SKM-1 treated with dmso at 0.1 percent for 144 hours (cell line): ENCODE measurements around the gene SPATC1L.
A peak's percentile ranks its signal among the peaks of the same experiment; 100 is the strongest.
"Not testable (repeated sequence)": the region's sequence is repeated elsewhere in the genome, so short reads cannot be mapped to it uniquely, and the experiment has no call there.

Source experiments
- DNase-seq: peaks from one replicate; lab custom pipeline; 2025; ENCODE audit not compliant: unreplicated experiment; lab: John Stamatoyannopoulos, UW

The SPATC1L gene

GRCh38 chr21:46151989-46152926 lies 32.0 kb downstream of the SPATC1L start:
- DNase-seq: no peak

- no peak for DNase-seq
Observed at GRCh38 chr21:46151261-46151988, 32.8 kb downstream of the SPATC1L start.

GRCh38 chr21:46150491-46151121 lies 33.7 kb downstream of the SPATC1L start:
- no peak for DNase-seq

GRCh38 chr21:46150073-46150472 lies 34.2 kb downstream of the SPATC1L start:
- no peak for DNase-seq

DNA sequence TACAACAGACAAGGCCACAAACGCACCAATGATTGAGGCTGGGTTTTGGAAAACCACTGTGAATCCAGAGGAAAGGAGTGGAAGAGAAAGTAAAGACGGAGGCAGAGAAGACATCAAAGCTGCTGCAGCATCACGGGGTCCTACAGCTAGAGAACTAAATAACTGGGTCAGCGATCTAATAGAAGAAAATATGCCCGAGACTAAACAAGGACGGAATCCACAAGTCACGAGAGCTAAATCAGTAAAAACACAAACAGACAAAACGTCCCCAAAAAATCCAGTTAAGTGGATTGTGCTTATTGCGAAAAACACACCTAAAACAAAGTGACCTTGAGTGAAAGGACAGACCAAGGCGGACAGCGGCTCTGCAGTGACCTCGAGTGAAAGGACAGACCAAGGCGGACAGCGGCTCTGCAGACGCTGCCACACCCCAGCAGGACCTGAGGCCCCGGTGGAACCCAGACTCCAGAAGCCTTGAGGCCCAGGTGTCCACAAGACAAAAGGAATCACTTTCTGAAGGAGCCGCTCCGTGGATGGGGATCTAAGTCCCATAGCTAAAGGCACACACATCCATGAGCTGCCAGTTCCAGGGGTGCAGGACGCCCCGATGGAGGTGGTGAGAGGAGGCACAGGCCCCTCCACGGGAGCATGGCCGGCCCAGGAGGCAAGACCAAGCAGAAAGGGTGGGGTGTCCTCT lies 34.9 kb downstream of the SPATC1L start:
- no peak for DNase-seq

- DNase-seq: no peak
Observed at GRCh38 chr21:46148106-46148505, 36.2 kb downstream of the SPATC1L start.

GRCh38 chr21:46147429-46147828 lies 36.8 kb downstream of the SPATC1L start:
- DNase-seq: peak; percentile 10

- no peak for DNase-seq
Observed at GRCh38 chr21:46146856-46147255, 37.4 kb downstream of the SPATC1L start.

DNA sequence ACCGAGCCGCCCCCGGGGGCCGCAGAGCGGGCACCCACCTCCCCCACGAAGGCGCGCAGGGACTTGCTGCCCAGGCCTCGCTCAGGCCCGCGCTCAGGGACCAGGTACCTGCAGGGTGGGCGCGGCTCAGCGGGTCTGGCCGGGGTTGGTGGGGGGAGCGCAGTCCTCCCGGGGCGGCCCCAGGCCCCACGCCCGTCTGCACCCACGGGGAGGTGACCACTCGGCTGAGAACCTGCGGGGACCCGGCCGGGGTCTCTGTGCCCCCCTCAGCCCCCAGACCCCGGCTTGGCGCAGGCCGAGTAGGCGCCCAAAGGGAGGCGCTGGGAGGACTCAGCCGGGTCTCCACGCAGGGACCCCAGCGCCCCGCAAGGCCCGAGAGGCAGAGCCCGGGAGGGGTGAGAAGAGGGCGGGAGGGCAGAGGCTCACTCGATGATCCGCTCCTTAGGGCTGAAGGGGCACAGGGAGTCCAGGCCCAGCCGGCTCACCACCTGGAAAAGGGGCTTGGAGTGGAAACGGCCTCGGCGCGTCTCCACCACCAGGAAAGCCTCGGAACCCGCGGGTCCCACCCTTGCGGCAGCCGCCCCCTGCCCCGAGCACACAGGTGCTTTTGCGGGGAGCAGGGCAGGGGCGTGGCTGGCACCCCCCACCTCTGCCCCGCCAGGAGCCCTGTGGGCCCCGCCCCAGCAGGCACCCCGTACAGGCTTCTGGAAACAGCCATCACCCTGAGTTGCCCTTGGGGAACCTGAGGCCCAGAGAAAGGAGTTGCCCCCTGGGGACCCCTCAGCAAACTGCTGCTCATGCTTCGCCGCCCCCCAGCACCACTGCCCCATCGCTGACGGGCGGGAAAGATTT lies 38.2 kb downstream of the SPATC1L start:
- DNase-seq: no peak

GRCh38 chr21:46145159-46145839 lies 39.0 kb downstream of the SPATC1L start:
- no peak for DNase-seq

- DNase-seq: no peak
Observed at GRCh38 chr21:46144464-46145070, 39.7 kb downstream of the SPATC1L start.

DNA sequence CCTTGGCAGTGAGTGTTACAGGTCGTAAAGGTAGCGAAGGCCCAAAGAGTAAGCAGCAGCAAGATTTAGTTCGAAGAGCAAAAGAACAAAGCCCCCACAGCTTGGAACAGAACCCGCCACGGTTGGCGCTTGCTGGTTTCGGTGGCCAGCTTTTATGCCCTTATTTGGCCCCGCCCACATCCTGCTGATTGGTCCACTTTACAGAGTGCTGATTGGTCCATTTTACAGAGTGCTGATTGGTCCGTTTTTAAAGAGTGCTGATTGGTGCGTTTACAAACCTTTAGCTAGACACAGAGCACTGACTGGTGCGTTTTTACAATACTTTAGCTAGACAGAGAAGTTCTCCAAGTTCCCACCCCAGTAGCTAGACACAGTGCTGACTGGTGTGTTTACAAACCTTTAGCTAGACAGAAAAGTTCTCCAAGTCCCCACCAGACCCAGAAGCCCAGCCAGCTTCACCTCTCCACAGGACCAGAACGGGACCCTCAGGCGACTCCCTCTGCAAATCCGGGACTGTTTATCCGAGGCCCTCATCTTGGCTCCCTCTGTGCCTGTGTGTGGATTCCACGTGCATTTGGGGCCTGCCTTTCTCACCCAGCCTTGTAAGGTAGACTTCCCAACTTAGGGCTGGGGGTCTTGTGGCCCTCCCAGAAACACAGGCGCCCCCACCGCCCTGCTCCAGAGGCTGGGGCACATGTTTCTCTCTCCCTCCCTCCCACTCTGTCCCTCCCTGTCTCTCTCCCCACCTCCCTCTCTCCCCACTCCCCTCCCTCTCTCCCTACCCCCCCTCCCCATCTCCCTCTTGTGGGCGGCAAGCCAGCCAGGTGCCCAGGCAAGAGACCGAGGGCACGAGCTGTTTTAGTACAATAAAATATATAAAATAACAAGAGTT lies 41.4 kb downstream of the SPATC1L start:
- no peak for DNase-seq

DNA sequence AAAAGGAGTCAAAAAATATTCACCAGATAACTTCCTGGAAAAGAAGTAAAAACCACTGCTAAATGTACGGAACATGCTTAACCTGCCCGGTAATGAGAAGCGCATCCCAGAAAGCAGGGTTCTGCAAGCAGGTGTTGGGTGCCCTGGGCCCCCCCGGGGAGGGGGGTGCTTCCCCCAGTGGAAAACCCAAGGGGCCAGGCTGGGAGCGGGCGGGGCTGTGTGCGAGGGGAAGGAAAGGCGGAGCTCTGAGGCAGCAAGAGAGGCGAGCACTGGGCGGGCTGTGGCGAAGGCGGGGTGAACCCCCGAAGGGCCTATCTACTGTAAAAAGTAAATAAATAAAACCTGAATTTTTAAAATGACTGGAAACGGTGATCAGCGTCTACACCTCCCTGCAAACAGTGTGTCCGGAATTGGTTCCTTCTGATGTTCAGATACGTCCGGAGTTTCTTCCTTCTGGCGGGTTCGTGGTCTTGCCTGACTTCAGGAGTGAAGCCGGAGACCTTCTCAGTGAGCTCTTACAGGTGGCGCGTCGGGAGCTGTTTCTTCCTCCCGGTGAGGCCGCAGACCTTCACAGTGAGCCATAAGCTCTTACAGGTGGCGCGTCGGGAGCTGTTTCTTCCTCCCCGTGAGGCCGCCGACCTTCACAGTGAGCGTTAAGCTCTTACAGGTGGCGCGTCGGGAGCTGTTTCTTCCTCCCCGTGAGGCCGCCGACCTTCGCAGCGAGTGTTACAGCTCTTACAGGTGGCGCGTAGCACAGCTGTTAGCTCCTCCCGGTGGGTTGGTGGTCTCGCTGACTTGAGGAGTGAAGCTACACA lies 42.3 kb downstream of the SPATC1L start:
- no peak for DNase-seq

DNA sequence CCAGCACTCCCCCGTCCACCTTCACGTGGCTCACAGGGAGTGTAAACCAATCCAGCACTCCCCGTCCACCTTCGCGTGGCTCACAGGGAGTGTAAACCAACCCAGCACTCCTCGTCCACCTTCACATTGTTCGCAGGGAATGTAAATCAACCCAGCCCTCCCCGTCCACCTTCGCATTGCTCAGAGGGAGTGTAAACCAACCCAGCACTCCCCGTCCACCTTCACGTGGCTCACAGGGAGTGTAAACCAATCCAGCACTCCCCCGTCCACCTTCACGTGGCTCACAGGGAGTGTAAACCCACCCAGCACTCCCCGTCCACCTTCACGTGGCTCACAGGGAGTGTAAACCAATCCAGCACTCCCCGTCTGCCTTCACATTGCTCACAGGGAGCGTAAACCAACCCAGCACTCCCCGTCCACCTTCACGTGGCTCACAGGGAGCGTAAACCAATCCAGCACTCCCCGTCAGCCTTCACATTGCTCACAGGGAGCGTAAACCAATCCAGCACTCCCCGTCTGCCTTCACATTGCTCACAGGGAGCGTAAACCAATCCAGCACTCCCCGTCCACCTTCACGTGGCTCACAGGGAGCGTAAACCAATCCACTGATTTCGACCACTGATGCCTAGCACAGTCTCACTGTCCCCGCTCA lies 43.8 kb downstream of the SPATC1L start:
- not testable (repeated sequence) for DNase-seq

DNA sequence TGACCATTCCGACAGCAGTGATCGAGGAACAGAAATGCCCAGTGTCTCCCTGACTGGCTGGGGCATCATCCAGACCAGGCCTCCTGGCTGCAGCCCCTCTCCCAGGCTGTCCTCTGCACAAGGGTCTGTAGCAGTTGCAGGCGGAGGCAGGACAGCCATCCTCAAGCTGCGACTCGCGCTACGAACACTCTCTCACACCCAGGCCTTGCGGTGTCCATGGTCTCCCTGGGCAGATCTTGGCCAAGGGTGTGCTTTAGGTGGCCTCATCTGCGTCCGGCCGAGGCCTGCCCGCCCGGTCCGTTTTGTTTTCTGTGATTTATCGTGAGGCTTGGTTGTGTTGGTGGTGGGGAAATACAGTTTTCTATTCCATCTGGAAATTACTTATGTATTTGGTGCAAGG lies 44.6 kb downstream of the SPATC1L start:
- no peak for DNase-seq

DNA sequence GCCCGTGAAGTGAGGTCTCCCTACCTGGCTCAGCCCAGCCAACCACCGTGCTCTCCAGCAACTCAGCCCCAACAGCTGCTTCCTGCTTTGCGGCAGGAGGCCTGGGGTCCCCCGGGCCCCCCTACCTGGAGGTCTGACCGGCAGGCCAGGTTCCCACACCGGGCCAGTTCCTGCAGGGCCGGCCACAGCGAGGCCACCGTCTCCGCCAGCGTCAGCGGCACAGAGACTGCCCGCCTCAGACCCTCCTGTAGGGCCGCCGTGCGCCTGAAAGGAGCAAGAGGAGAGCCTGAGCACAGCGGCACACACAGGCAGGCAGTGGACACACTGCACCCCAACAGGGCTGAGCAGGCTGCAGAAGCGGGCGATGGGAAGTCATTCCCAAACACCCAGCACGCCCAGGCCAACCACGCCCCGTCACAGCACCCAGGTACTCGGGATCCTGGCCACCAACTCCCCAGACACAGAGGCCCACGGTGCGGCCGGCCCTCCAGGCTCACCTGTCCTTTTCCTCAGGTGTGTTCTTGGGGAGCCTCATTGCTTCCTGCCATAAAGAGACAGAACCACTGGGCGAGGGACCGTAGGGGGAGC lies 45.8 kb downstream of the SPATC1L start:
- no peak for DNase-seq
